Ectodermal cell (in vitro differentiated cells): ENCODE measurements around the gene AKAP12. TPM values are rescaled to one million over a fixed set of nuclear protein-coding genes. Genes with fewer than 3 reads are reported as not detected.

Source experiments
- H3K27ac ChIP-seq: 2 replicates; pipeline ENCODE4 v1.7.0; 2013; ENCODE audit warnings: mild to moderate bottlenecking, low read depth, low read length; ENCODE audit not compliant: insufficient read depth, poor library complexity, severe bottlenecking
- H3K27me3 ChIP-seq: 2 replicates; pipeline ENCODE4 v1.7.0; 2013; ENCODE audit warnings: mild to moderate bottlenecking, low read length; ENCODE audit not compliant: insufficient read depth, control insufficient read depth, poor library complexity, severe bottlenecking
- H3K36me3 ChIP-seq: one replicate; pipeline ENCODE4 v1.7.0; 2013; ENCODE audit warnings: low read length; ENCODE audit not compliant: control insufficient read depth, insufficient read depth
- H3K4me1 ChIP-seq: one replicate; pipeline ENCODE4 v1.7.0; 2013; ENCODE audit warnings: low read length; ENCODE audit not compliant: control insufficient read depth, insufficient read depth
- H3K4me3 ChIP-seq: 2 replicates; pipeline ENCODE4 v1.7.0; 2013; ENCODE audit warnings: low read depth, low read length, control low read depth; ENCODE audit not compliant: insufficient read depth
- H3K9me3 ChIP-seq: 2 replicates; pipeline ENCODE4 v1.7.0; 2013; ENCODE audit warnings: mild to moderate bottlenecking, low read length, moderate library complexity; ENCODE audit not compliant: control insufficient read depth
- WGBS, 2 experiments: methylation state at CpG; one replicate each; pipeline ENCODE4 v1.1.7; 2013; ENCODE audit warnings: missing lambda C conversion rate in 2 of 2; 5-methylcytosine and 5-hydroxymethylcytosine counted together
- polyA plus RNA-seq, 4 experiments: library from polyadenylated mRNA; stranded (reverse); fragments of 50-300 nt; gene quantifications; one replicate each; pipeline ENCODE4 v1.2.3, GENCODE V29; 2013

Gene AKAP12, protein sequence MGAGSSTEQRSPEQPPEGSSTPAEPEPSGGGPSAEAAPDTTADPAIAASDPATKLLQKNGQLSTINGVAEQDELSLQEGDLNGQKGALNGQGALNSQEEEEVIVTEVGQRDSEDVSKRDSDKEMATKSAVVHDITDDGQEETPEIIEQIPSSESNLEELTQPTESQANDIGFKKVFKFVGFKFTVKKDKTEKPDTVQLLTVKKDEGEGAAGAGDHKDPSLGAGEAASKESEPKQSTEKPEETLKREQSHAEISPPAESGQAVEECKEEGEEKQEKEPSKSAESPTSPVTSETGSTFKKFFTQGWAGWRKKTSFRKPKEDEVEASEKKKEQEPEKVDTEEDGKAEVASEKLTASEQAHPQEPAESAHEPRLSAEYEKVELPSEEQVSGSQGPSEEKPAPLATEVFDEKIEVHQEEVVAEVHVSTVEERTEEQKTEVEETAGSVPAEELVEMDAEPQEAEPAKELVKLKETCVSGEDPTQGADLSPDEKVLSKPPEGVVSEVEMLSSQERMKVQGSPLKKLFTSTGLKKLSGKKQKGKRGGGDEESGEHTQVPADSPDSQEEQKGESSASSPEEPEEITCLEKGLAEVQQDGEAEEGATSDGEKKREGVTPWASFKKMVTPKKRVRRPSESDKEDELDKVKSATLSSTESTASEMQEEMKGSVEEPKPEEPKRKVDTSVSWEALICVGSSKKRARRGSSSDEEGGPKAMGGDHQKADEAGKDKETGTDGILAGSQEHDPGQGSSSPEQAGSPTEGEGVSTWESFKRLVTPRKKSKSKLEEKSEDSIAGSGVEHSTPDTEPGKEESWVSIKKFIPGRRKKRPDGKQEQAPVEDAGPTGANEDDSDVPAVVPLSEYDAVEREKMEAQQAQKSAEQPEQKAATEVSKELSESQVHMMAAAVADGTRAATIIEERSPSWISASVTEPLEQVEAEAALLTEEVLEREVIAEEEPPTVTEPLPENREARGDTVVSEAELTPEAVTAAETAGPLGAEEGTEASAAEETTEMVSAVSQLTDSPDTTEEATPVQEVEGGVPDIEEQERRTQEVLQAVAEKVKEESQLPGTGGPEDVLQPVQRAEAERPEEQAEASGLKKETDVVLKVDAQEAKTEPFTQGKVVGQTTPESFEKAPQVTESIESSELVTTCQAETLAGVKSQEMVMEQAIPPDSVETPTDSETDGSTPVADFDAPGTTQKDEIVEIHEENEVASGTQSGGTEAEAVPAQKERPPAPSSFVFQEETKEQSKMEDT (N-terminal part only)
- polyA plus RNA-seq (2013, experiment 1 of 4) = 55.3 TPM
- 62.2 TPM for polyA plus RNA-seq (2013, experiment 2 of 4)
- 45.5 TPM for polyA plus RNA-seq (2013, experiment 3 of 4)
- polyA plus RNA-seq (2013, experiment 4 of 4) = 48.8 TPM

GRCh38 chr6:151239603-151240035, at the start of gene AKAP12:
TSS of gene AKAP12 (plus strand) at chr6:151239967. CDS start at chr6:151240563, 596 bp downstream.
- peak within 1 kb of the TSS; percentile 77 for H3K4me3 ChIP-seq
- H3K27me3 ChIP-seq = peaks cover 18% of the 10 kb centered on the region
- WGBS, 2 experiments = 14 to 15% methylated on average over 23 of the region's 23 CpGs
- H3K4me1 ChIP-seq = peaks cover 14% of the 10 kb centered on the region
- no peaks in the 10 kb centered on the region for H3K36me3 ChIP-seq
- H3K27ac ChIP-seq = peak within 1 kb of the TSS; percentile 82
- H3K9me3 ChIP-seq = no peaks in the 10 kb centered on the region

GRCh38 chr6:151191527-151191926, 48.2 kb upstream of the AKAP12 start:
- Histone ChIP-seq H3K4me1 (no peaks in the 10 kb centered on the region), H3K36me3 (no peaks in the 10 kb centered on the region), H3K9me3 (no peaks in the 10 kb centered on the region), H3K4me3 (no peak overlapping the region), H3K27me3 (no peaks in the 10 kb centered on the region), H3K27ac (no peak overlapping the region)
- 91 to 95% methylated on average over 4 of the region's 4 CpGs for WGBS, 2 experiments

GRCh38 chr6:151196555-151196954, 43.2 kb upstream of the AKAP12 start:
- H3K27me3 ChIP-seq = no peaks in the 10 kb centered on the region
- H3K4me3 ChIP-seq = no peak overlapping the region
- H3K36me3 ChIP-seq = no peaks in the 10 kb centered on the region
- no peaks in the 10 kb centered on the region for H3K9me3 ChIP-seq
- whole genome bisulfite sequencing, 2 experiments = 89 to 98% methylated on average over 1 of the region's 1 CpG
- H3K27ac ChIP-seq = no peak overlapping the region
- H3K4me1 ChIP-seq = no peaks in the 10 kb centered on the region

DNA sequence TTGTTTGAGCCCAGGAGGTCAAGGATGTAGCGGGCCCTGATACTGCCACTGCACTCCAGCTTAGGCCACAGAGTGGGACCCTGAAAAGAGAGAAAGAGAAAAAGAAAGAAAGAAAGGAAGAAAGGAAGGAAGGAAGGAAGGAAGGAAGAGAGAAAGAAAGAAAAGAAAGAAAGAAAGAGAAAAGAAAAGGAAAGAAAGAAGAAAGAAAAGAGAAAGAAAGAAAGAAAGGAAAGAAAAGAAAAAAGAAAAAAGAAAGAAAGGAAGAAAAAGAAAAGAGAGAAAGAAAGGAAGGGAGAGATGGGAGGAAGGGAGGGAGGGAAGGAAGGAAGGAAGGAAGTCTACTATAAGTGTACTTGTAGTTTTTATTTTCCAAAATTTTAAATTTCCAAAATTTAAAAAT, 42.2 kb upstream of the AKAP12 start:
- Histone ChIP-seq H3K4me3 (no peak overlapping the region), H3K36me3 (no peaks in the 10 kb centered on the region), H3K9me3 (no peaks in the 10 kb centered on the region), H3K27me3 (no peaks in the 10 kb centered on the region), H3K4me1 (no peaks in the 10 kb centered on the region), H3K27ac (no peak overlapping the region)
- WGBS, 2 experiments = 86 to 94% methylated on average over 1 of the region's 1 CpG

DNA sequence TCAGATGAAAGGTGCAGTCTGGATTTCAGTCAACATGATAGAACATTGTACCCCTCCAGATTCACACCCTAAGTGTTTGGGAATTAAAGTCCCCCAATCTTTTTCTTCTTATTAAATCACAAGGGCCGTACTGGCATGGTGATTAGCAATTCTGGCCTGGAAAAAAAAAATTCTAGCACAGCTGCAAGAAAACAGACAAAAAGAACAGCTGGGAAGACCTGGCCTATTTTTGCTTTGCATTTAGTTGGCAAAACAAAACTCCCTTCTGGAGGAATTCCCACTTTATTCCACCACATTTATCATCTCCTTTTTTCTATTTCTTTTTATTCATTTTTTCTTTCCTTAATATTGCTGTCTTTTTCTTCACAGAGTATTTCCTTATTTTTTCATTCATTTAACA, 39.8 kb upstream of the AKAP12 start:
- 88 to 91% methylated on average over 1 of the region's 1 CpG for WGBS, 2 experiments
- Histone ChIP-seq H3K36me3 (no peaks in the 10 kb centered on the region), H3K27me3 (no peaks in the 10 kb centered on the region), H3K9me3 (no peaks in the 10 kb centered on the region), H3K4me1 (no peaks in the 10 kb centered on the region), H3K27ac (no peak overlapping the region), H3K4me3 (no peak overlapping the region)

- Histone ChIP-seq H3K9me3 (no peaks in the 10 kb centered on the region), H3K36me3 (no peaks in the 10 kb centered on the region), H3K27ac (no peak overlapping the region), H3K4me3 (no peak overlapping the region), H3K27me3 (no peaks in the 10 kb centered on the region), H3K4me1 (no peaks in the 10 kb centered on the region)
- WGBS, 2 experiments = 93 to 95% methylated on average over 3 to 4 of the region's 4 CpGs
These were observed 33.8 kb upstream of the AKAP12 start for GRCh38 chr6:151205721-151206600.

- WGBS, 2 experiments = 88 to 93% methylated on average over 2 of the region's 2 CpGs
- Histone ChIP-seq H3K4me1 (no peaks in the 10 kb centered on the region), H3K4me3 (no peak overlapping the region), H3K9me3 (no peaks in the 10 kb centered on the region), H3K27me3 (no peaks in the 10 kb centered on the region), H3K27ac (no peak overlapping the region), H3K36me3 (no peaks in the 10 kb centered on the region)
These were observed 32.1 kb upstream of the AKAP12 start for GRCh38 chr6:151207674-151208073.

DNA sequence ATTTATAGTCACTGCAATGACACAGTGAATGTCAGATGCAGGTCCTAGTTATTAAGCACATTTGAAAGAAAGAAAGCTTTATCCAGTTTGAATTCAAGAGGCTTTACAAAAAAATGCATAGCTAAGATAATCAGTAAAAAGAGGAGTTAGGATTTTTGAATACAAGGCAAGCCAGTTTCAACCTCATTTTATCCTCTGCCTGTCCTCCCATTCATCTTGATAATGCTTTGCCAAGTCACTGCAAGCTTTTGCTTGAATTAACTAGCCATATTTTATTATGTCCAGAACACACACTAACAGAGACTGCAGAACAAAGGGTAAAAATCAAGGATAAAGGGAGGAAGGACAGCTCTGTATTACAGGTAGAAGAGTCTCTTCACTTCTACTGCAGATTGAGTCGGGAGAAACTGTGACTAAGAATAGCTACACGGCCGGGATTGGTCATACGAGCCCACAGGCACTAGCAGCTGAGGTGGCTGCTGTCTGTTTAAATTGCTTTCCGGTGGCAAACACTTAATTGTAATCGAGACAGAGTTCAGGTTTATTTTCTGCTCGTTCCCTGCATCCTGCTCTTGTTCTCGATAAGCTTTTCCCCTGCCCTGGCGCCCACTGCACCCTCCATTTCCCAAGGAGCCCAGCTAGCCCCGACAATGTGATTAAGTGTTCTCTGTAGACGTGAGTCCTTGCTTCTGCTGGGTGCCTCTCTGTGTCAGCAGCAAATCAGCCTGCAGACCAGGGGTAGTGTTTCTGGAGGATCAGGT, 30.5 kb upstream of the AKAP12 start:
- WGBS, 2 experiments = 87 to 88% methylated on average over 11 of the region's 11 CpGs
- Histone ChIP-seq H3K4me3 (no peak overlapping the region), H3K27ac (no peak overlapping the region), H3K4me1 (no peaks in the 10 kb centered on the region), H3K36me3 (no peaks in the 10 kb centered on the region), H3K27me3 (no peaks in the 10 kb centered on the region), H3K9me3 (no peaks in the 10 kb centered on the region)
